ENCODE measurements around the gene ASTN1. TPM values are rescaled to one million over a fixed set of nuclear protein-coding genes. Genes with fewer than 3 reads are reported as not detected.

Gene ASTN1
- total and polyA plus RNA-seq, 3 experiments from 2014 or later: not detected

GRCh38 chr1:176809292-176809691 lies 355.2 kb downstream of the ASTN1 start:
- CTCF ChIA-PET: no interaction called here
- Histone ChIP-seq H3K27ac (ENCODE audit: low read depth, low read length) (no peak overlapping the region), H3K36me3 (ENCODE audit: insufficient read depth, low read length) (no peaks in the 10 kb centered on the region), H3K4me3 (ENCODE audit: low read length) (no peak overlapping the region), H3K4me1 (ENCODE audit: insufficient read depth, low read length) (no peaks in the 10 kb centered on the region), H3K27me3 (ENCODE audit: insufficient read depth, low read length, poor library complexity, severe bottlenecking) (no peaks in the 10 kb centered on the region), H3K9me3 (ENCODE audit: low read length) (no peaks in the 10 kb centered on the region)
- POLR2A ChIA-PET: no interaction called here
- DNase-seq: no peak
- H3K4me3 Mint-ChIP-seq: no peak overlapping the region
- H3K27me3 Mint-ChIP-seq: no peaks in the 10 kb centered on the region
- no peaks in the 10 kb centered on the region for H3K4me1 Mint-ChIP-seq
- no peak overlapping the region for H3K27ac Mint-ChIP-seq
- no peaks in the 10 kb centered on the region for H3K36me3 Mint-ChIP-seq
- peaks cover 0 to 3% (median 0%) of the 10 kb centered on the region in 5 donors for H3K9me3 Mint-ChIP-seq

Other genes starting within 250 kb of the ASTN1 start
- not detected for gene BRINP2, start 6.2 kb upstream of the ASTN1 start, total RNA-seq
- gene BRINP2, start 6.2 kb upstream of the ASTN1 start, polyA plus RNA-seq: not detected

Measured in CD8-positive, alpha-beta memory T cell (primary cell).